ENCODE measurements around the gene TMEM97.

- no peak for TF ChIP-seq EP300 (IDR thresholded peaks at IDR 0.05)
- TF ChIP-seq POLR2A (IDR thresholded peaks at IDR 0.05): peak in 2 of 4 donors; percentile 91
- TF ChIP-seq, protein P1, sequence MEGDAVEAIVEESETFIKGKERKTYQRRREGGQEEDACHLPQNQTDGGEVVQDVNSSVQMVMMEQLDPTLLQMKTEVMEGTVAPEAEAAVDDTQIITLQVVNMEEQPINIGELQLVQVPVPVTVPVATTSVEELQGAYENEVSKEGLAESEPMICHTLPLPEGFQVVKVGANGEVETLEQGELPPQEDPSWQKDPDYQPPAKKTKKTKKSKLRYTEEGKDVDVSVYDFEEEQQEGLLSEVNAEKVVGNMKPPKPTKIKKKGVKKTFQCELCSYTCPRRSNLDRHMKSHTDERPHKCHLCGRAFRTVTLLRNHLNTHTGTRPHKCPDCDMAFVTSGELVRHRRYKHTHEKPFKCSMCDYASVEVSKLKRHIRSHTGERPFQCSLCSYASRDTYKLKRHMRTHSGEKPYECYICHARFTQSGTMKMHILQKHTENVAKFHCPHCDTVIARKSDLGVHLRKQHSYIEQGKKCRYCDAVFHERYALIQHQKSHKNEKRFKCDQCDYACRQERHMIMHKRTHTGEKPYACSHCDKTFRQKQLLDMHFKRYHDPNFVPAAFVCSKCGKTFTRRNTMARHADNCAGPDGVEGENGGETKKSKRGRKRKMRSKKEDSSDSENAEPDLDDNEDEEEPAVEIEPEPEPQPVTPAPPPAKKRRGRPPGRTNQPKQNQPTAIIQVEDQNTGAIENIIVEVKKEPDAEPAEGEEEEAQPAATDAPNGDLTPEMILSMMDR (IDR thresholded peaks at IDR 0.05): no peak
Measured at GRCh38 chr17:28335201-28335958, 16.4 kb downstream of the TMEM97 start, which contains the start of the genes IFT20 and TNFAIP1.

Data from stomach (tissue), 4 donors.